Measurements from ENCODE around the gene PSMD11.

PSMD11 gene

DNA sequence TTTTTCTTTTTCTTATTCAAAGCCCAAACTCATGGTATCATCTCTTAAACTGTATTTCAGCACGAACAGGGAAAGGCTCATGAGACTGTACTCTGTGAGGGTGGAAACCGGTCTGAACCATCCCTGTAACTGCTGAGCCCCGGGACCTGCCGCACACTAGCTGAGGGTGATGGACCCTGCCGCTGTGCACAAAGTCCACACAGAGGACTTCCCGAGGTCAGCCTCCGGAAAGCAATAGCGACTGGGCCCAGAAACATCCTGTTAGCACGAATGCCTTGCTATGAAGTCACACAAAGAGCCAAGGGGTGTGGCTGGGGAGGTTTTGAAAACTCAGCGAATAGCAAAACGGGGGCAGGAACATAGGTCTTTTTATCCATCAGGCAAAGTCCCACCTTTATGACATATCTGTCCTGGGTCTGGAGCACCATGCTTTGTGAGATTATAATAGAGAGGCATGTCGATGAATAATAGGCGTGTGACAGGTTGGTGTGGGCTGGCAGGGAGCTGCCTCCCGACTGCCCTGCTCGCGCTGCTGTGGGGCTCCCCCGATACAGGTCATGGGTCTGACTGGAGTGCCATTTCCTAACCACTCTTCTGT lies 75.9 kb downstream of the PSMD11 start:
- H3K27ac ChIP-seq (ENCODE audit: low read length), result no peak overlapping the region
- no peaks in the 10 kb centered on the region for H3K36me3 ChIP-seq (ENCODE audit: insufficient read depth, low read length)
- DNase-seq (no peak), ATAC-seq (ENCODE audit: insufficient read depth, low read depth) (no peak)
- H3K79me2 ChIP-seq (ENCODE audit: insufficient read depth, low read length), result no peaks in the 10 kb centered on the region
- peak overlapping the region; percentile 43 for H3K9ac ChIP-seq (ENCODE audit: low read depth, low read length)
- H2AFZ ChIP-seq (ENCODE audit: low read depth, low read length), result peak overlapping the region; percentile 80
- no peak for TF ChIP-seq EZH2 (IDR thresholded peaks at IDR 0.05; ENCODE audit: borderline replicate concordance, low read depth, low read length, severe bottlenecking)
- TF ChIP-seq, protein P1, sequence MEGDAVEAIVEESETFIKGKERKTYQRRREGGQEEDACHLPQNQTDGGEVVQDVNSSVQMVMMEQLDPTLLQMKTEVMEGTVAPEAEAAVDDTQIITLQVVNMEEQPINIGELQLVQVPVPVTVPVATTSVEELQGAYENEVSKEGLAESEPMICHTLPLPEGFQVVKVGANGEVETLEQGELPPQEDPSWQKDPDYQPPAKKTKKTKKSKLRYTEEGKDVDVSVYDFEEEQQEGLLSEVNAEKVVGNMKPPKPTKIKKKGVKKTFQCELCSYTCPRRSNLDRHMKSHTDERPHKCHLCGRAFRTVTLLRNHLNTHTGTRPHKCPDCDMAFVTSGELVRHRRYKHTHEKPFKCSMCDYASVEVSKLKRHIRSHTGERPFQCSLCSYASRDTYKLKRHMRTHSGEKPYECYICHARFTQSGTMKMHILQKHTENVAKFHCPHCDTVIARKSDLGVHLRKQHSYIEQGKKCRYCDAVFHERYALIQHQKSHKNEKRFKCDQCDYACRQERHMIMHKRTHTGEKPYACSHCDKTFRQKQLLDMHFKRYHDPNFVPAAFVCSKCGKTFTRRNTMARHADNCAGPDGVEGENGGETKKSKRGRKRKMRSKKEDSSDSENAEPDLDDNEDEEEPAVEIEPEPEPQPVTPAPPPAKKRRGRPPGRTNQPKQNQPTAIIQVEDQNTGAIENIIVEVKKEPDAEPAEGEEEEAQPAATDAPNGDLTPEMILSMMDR (IDR thresholded peaks at IDR 0.05; ENCODE audit: borderline replicate concordance, extremely low read depth, low read length, poor library complexity, severe bottlenecking), result no peak
- H3K9me3 ChIP-seq (ENCODE audit: insufficient read depth, low read length, severe bottlenecking), result no peaks in the 10 kb centered on the region
- H3K4me2 ChIP-seq (ENCODE audit: insufficient read depth, low read length), result peak overlapping the region; percentile 93
- H4K20me1 ChIP-seq (ENCODE audit: insufficient read depth, low read length), result no peaks in the 10 kb centered on the region
- peaks cover 9% of the 10 kb centered on the region for H3K27me3 ChIP-seq (ENCODE audit: insufficient read depth, low read length, poor library complexity)
- H3K4me1 ChIP-seq (ENCODE audit: insufficient read depth, low read length), result peaks cover 16% of the 10 kb centered on the region
- peak overlapping the region in 1 of 2 experiments; percentile 57; a peak in 2 of 4 replicates for H3K4me3 ChIP-seq (ENCODE audit: low read depth in 1 of 2, low read length in 2 of 2)

DNA sequence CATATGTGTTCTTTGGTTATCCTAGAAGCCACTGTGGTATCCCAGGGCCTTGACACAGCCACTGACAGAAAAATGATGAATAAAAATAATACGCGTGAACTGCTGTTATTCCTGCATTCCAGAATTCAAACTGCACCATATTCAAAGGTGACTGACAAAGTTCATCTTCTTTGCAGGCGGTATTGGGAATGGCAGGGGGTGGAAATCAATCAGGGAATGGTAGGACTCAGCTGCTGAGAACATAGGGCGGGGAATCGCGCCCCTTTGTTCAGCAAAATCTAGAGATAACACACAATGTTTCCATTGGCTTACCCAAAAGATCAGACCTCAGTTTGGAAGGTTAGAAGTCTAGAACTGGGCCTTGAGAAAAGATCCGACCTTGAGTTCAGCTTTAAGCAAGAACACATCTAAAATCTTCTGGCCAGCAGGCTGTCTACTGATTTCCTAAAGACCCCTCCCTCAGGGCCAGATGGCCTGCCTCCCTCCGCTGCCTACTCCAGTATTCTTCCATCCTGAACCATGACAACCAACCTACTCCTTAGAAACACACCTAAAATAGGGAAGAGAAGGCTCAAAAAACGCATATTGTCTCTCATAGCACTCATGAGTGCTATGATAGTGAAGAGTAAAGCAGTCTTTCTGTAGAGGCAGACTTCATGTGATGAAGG lies 76.6 kb downstream of the PSMD11 start:
- H3K36me3 ChIP-seq (ENCODE audit: insufficient read depth, low read length), result no peaks in the 10 kb centered on the region
- H3K79me2 ChIP-seq (ENCODE audit: insufficient read depth, low read length), result no peaks in the 10 kb centered on the region
- H4K20me1 ChIP-seq (ENCODE audit: insufficient read depth, low read length), result no peaks in the 10 kb centered on the region
- no peak overlapping the region for H3K27ac ChIP-seq (ENCODE audit: low read length)
- H3K9ac ChIP-seq (ENCODE audit: low read depth, low read length), result no peak overlapping the region
- H3K9me3 ChIP-seq (ENCODE audit: insufficient read depth, low read length, severe bottlenecking), result no peaks in the 10 kb centered on the region
- peaks cover 12% of the 10 kb centered on the region for H3K27me3 ChIP-seq (ENCODE audit: insufficient read depth, low read length, poor library complexity)
- DNase-seq (no peak), ATAC-seq (ENCODE audit: insufficient read depth, low read depth) (no peak)
- no peak overlapping the region for H3K4me3 ChIP-seq (ENCODE audit: low read depth in 1 of 2, low read length in 2 of 2)
- H3K4me1 ChIP-seq (ENCODE audit: insufficient read depth, low read length), result peaks cover 16% of the 10 kb centered on the region
- no peak overlapping the region for H2AFZ ChIP-seq (ENCODE audit: low read depth, low read length)
- TF ChIP-seq EZH2 (IDR thresholded peaks at IDR 0.05; ENCODE audit: borderline replicate concordance, low read depth, low read length, severe bottlenecking), result no peak
- TF ChIP-seq, protein P1 (IDR thresholded peaks at IDR 0.05; ENCODE audit: borderline replicate concordance, extremely low read depth, low read length, poor library complexity, severe bottlenecking), result no peak
- H3K4me2 ChIP-seq (ENCODE audit: insufficient read depth, low read length), result no peak overlapping the region

GRCh38 chr17:32523017-32523680 lies 78.8 kb downstream of the PSMD11 start:
- ATAC-seq (ENCODE audit: insufficient read depth, low read depth), result no peak
- no peak overlapping the region for H3K4me2 ChIP-seq (ENCODE audit: insufficient read depth, low read length)
- peaks cover 12% of the 10 kb centered on the region for H3K27me3 ChIP-seq (ENCODE audit: insufficient read depth, low read length, poor library complexity)

More at GRCh38 chr17:32523017-32523680, 78.8 kb downstream of the PSMD11 start:
- Histone ChIP-seq H3K36me3 (ENCODE audit: insufficient read depth, low read length) (no peaks in the 10 kb centered on the region), H3K79me2 (ENCODE audit: insufficient read depth, low read length) (no peaks in the 10 kb centered on the region), H3K27ac (ENCODE audit: low read length) (no peak overlapping the region), H4K20me1 (ENCODE audit: insufficient read depth, low read length) (no peaks in the 10 kb centered on the region), H3K9ac (ENCODE audit: low read depth, low read length) (no peak overlapping the region), H3K9me3 (ENCODE audit: insufficient read depth, low read length, severe bottlenecking) (no peaks in the 10 kb centered on the region), H2AFZ (ENCODE audit: low read depth, low read length) (no peak overlapping the region), H3K4me1 (ENCODE audit: insufficient read depth, low read length) (peaks cover 16% of the 10 kb centered on the region), H3K4me3 (ENCODE audit: low read depth in 1 of 2, low read length in 2 of 2) (no peak overlapping the region)
- TF ChIP-seq, protein P1 (IDR thresholded peaks at IDR 0.05; ENCODE audit: borderline replicate concordance, extremely low read depth, low read length, poor library complexity, severe bottlenecking), result no peak
- no peak for TF ChIP-seq EZH2 (IDR thresholded peaks at IDR 0.05; ENCODE audit: borderline replicate concordance, low read depth, low read length, severe bottlenecking)
- DNase-seq, result no peak
